Keratinocyte (primary cell): ENCODE results near the gene FSTL3. TPM values are rescaled to one million over a fixed set of nuclear protein-coding genes. Genes with fewer than 3 reads are reported as not detected.

ENCODE experiments used
- DNase-seq: peaks from one replicate; pipeline ENCODE4 v3.0.0-alpha.2; 2011; ENCODE audit warnings: low read depth, missing footprints, low spot score
- FAIRE-seq: peaks from 2 replicates; lab custom pipeline; 2011; peaks lifted over from hg19 to GRCh38; lab: Jason Lieb, UNC
- H2AFZ ChIP-seq: 2 replicates; pipeline ENCODE4 v1.6.0; 2012; ENCODE audit warnings: low read length, control low read depth, inconsistent platforms; ENCODE audit not compliant: control insufficient read depth
- H3K27ac ChIP-seq: 2 replicates; pipeline ENCODE4 v1.5.1; 2011; ENCODE audit warnings: low read length; ENCODE audit not compliant: control insufficient read depth, insufficient read depth
- H3K27me3 ChIP-seq: 3 replicates; pipeline ENCODE4 v1.6.0; 2011; ENCODE audit warnings: low read length; ENCODE audit not compliant: control insufficient read depth, insufficient read depth; ENCODE audit errors: extremely low read depth
- H3K36me3 ChIP-seq, 2 experiments: 2 replicates in 1 of 2; 3 replicates in 1 of 2; pipeline ENCODE4 v1.5.1; 2011; ENCODE audit warnings: low read length in 2 of 2, mild to moderate bottlenecking in 1 of 2; ENCODE audit not compliant: control insufficient read depth in 2 of 2, insufficient read depth in 2 of 2; ENCODE audit errors: extremely low read depth in 1 of 2
- H3K4me1 ChIP-seq: 3 replicates; pipeline ENCODE4 v1.5.1; 2011; ENCODE audit warnings: low read length; ENCODE audit not compliant: control insufficient read depth, insufficient read depth; ENCODE audit errors: extremely low read depth
- H3K4me2 ChIP-seq: 3 replicates; pipeline ENCODE4 v1.6.0; 2011; ENCODE audit warnings: low read depth, low read length; ENCODE audit not compliant: control insufficient read depth, insufficient read depth; ENCODE audit errors: extremely low read depth
- H3K4me3 ChIP-seq, 3 experiments: fragments of 200-600 bp in 1 of 3; sonication (generic) in 1 of 3; 2 replicates in 2 of 3; 3 replicates in 1 of 3; pipeline ENCODE4 v1.5.1; 2011 to 2016; ENCODE audit warnings: low read length in 3 of 3, mild to moderate bottlenecking in 3 of 3, control low read depth in 2 of 3, inconsistent platforms in 1 of 3, low read depth in 1 of 3, mixed read lengths in 1 of 3, mixed run types in 1 of 3, moderate library complexity in 1 of 3; ENCODE audit not compliant: control insufficient read depth in 2 of 3, insufficient read depth in 2 of 3; ENCODE audit errors: extremely low read depth in 1 of 3
- H3K79me2 ChIP-seq: 2 replicates; pipeline ENCODE4 v1.6.0; 2012; ENCODE audit warnings: low read length; ENCODE audit not compliant: control insufficient read depth, insufficient read depth
- H3K9ac ChIP-seq: 3 replicates; pipeline ENCODE4 v1.6.0; 2011; ENCODE audit warnings: low read length; ENCODE audit not compliant: control insufficient read depth, insufficient read depth; ENCODE audit errors: extremely low read depth
- H3K9me1 ChIP-seq: 3 replicates; pipeline ENCODE4 v1.6.0; 2011; ENCODE audit warnings: low read length; ENCODE audit not compliant: control insufficient read depth, insufficient read depth; ENCODE audit errors: extremely low read depth
- H3K9me3 ChIP-seq: 2 replicates; pipeline ENCODE4 v1.5.1; 2012; ENCODE audit warnings: low read depth, low read length; ENCODE audit not compliant: control insufficient read depth
- H4K20me1 ChIP-seq: 3 replicates; pipeline ENCODE4 v1.6.0; 2011; ENCODE audit warnings: low read length; ENCODE audit not compliant: control insufficient read depth, insufficient read depth; ENCODE audit errors: extremely low read depth
- EZH2 ChIP-seq: IDR thresholded peaks from one replicate; pipeline ENCODE4 v1.6.1; 2012; ENCODE audit warnings: inconsistent platforms, mild to moderate bottlenecking, low read length, moderate library complexity
- dilution Hi-C: fragments of 300-500 bp; cut with MboI; formaldehyde crosslinking; loops from one replicate; pipeline ENCODE4 v1.7.0; 2020; ENCODE audit warnings: low sequenced_read_pairs; ENCODE audit not compliant: extremely low pct_ligation_motif_present
- polyA plus RNA-seq, 5 experiments: library from polyadenylated mRNA; depleted of rRNA in 3 of 5; stranded (reverse) in 3 of 5; stranded (forward) in 1 of 5; unstranded in 1 of 5; fragments of >200 nt; gene quantifications; 1 replicate in 1 of 5; 2 replicates in 3 of 5; 3 replicates in 1 of 5; pipeline versions ENCODE4 v1.2.1 to v1.2.3, GENCODE V29; 2011 to 2012; ENCODE audit warnings: missing spikeins in 2 of 5, low read depth in 1 of 5, low replicate concordance in 1 of 5
- TF ChIP-seq, protein P1 (sequence below), 3 experiments: IDR thresholded peaks in 1 of 3; conservative IDR thresholded peaks in 1 of 3; optimal IDR thresholded peaks in 1 of 3; 2 replicates in 2 of 3; 3 replicates in 1 of 3; pipeline versions ENCODE3 to v1.5.1; 2011; ENCODE audit warnings: low read length in 3 of 3, mild to moderate bottlenecking in 3 of 3, moderate library complexity in 2 of 3, control low read depth in 1 of 3, inconsistent platforms in 1 of 3; ENCODE audit not compliant: insufficient read depth in 2 of 3; ENCODE audit errors: extremely low read depth in 1 of 3

The FSTL3 gene
- polyA plus RNA-seq, 1 donor (not counting 4 experiments of a cell fraction or from before 2014, with no cell fraction given): 54.4 TPM

DNA sequence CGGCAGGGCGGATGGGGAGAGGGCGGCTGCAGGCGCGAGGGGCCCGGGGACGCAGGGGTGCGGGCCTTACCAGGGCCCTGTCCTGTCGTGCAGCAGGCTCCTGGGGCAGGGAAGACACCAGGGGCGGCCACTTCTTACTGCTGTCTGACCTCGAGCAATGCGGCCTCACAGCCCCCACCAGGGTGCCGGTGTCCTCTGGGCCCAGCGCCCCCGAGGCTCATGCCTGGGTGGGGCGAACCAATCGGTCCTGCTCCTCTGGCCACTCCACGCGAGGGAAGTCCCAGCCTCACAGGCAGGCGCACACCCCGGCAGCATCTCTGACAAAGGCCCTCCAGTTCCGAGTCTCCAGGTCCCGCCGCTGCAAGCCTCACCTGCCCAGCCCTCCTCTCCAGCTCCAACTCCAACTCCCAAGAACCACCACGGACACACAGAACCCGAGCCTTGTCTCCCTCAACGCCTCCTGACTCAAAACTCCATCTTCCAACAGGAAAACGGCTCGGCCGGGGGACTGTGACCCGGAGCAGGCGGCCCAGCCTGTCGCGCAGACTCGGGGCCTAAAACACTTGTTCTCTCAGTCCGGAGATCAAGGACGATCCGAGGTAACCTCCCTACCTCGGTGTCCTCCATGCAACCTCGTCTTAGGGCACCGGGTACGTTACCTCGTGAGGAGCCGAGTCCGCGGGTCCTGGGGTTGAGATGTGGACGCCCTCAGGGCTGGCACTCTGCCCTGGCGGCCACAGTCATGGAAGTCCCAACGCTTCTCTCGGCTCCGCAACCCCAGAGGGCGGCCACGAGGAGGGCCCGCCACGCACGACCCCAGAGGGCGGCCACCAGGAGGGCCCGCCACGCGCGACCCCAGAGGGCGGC lies 30.0 kb upstream of the FSTL3 start:
- H3K4me1 ChIP-seq: peaks cover 4% of the 10 kb centered on the region
- DNase-seq (no peak), FAIRE-seq (no peak)
- H3K27me3 ChIP-seq: no peaks in the 10 kb centered on the region
- no peak overlapping the region for H3K27ac ChIP-seq
- no peak overlapping the region for H3K4me2 ChIP-seq
- peaks cover 9 to 20% of the 10 kb centered on the region in 2 experiments for H3K36me3 ChIP-seq
- dilution Hi-C loops: no loop called here
- no peak overlapping the region for H3K9ac ChIP-seq
- peaks cover 12% of the 10 kb centered on the region for H3K79me2 ChIP-seq
- no peak overlapping the region for H3K4me3 ChIP-seq
- no peak overlapping the region for H2AFZ ChIP-seq
- no peaks in the 10 kb centered on the region for H3K9me1 ChIP-seq
- H4K20me1 ChIP-seq: peaks cover 6% of the 10 kb centered on the region
- TF ChIP-seq, protein P1, sequence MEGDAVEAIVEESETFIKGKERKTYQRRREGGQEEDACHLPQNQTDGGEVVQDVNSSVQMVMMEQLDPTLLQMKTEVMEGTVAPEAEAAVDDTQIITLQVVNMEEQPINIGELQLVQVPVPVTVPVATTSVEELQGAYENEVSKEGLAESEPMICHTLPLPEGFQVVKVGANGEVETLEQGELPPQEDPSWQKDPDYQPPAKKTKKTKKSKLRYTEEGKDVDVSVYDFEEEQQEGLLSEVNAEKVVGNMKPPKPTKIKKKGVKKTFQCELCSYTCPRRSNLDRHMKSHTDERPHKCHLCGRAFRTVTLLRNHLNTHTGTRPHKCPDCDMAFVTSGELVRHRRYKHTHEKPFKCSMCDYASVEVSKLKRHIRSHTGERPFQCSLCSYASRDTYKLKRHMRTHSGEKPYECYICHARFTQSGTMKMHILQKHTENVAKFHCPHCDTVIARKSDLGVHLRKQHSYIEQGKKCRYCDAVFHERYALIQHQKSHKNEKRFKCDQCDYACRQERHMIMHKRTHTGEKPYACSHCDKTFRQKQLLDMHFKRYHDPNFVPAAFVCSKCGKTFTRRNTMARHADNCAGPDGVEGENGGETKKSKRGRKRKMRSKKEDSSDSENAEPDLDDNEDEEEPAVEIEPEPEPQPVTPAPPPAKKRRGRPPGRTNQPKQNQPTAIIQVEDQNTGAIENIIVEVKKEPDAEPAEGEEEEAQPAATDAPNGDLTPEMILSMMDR (optimal IDR thresholded peaks at IDR 0.05 in 1 of 3, IDR thresholded peaks at IDR 0.05 in 1 of 3, conservative IDR thresholded peaks at IDR 0.05 in 1 of 3; ENCODE audit: extremely low read depth in 1 of 3, insufficient read depth in 2 of 3, low read length in 3 of 3): no peak
- no peaks in the 10 kb centered on the region for H3K9me3 ChIP-seq

DNA sequence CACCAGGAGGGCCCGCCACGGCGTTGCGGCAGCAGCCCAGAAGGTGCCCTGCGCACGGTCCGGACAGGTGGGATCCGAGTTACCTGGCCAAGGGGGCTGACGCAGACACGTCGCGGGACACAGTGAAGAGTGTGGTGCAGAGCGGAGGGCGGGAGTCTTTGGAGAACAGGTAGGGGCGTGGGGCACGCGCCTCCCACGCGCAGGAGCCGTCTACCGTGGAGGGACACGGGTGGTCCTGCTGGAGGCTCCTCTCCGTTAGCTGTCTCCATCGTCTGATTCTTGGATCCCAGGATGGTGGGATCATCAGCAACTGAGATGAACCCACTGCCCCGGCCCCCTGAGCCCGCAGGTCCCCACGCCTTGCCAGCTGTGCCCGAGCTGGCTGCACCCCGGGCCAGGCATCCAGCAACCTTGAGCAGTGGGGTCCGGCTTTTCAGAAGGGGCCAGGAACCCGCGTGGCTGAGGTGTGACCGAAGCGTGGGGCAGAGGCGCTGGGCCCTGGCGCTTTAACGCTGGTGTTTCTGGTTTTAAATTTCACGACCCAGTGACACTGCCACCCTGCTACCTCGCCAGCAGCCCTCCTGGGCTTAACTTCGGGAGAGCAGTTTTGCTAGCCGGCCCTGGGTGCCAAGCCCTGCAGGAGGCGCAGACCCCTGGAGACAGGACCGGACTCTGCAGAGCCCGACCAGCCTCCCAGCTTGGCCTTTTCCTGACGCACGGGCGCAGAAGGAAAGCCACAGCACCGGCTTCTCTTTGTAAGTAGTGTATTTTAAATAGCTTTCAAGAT lies 29.2 kb upstream of the FSTL3 start:
- TF ChIP-seq EZH2: no peak
- TF ChIP-seq, protein P1 (optimal IDR thresholded peaks at IDR 0.05 in 1 of 3, IDR thresholded peaks at IDR 0.05 in 1 of 3, conservative IDR thresholded peaks at IDR 0.05 in 1 of 3; ENCODE audit: extremely low read depth in 1 of 3, insufficient read depth in 2 of 3, low read length in 3 of 3): no peak
- H3K4me2 ChIP-seq: no peak overlapping the region
- H3K27me3 ChIP-seq: no peaks in the 10 kb centered on the region
- no peak overlapping the region for H3K4me3 ChIP-seq
- no peaks in the 10 kb centered on the region for H3K9me3 ChIP-seq
- FAIRE-seq (no peak), DNase-seq (no peak)
- peaks cover 6% of the 10 kb centered on the region for H4K20me1 ChIP-seq
- no peak overlapping the region for H3K27ac ChIP-seq
- H3K9me1 ChIP-seq: no peaks in the 10 kb centered on the region
- peaks cover 12 to 24% of the 10 kb centered on the region in 2 experiments for H3K36me3 ChIP-seq
- H2AFZ ChIP-seq: no peak overlapping the region
- H3K79me2 ChIP-seq: peaks cover 20% of the 10 kb centered on the region
- no peak overlapping the region for H3K9ac ChIP-seq
- H3K4me1 ChIP-seq: peaks cover under 1% of the 10 kb centered on the region
- dilution Hi-C loops: no loop called here
